A673 (cell line): Measurements from ENCODE around the gene EFCAB3.
"Not testable (repeated sequence)": the region's sequence is repeated elsewhere in the genome, so short reads cannot be mapped to it uniquely, and the experiment has no call there.

ENCODE experiments used
- EZH2 ChIP-seq: fragments of 200-600 bp; sonication (generic); IDR thresholded peaks from 2 replicates; pipeline ENCODE4 v1.6.1; 2017; ENCODE audit warnings: borderline replicate concordance, low read depth, mild to moderate bottlenecking, mixed read lengths, antibody characterized with exemption, low read length; ENCODE audit not compliant: poor library complexity, severe bottlenecking
- TF ChIP-seq, protein P1 (sequence below): fragments of 300-800, 200-600 bp; sonication (generic); conservative IDR thresholded peaks from 2 replicates; pipeline ENCODE4 v1.5.1; 2017; ENCODE audit warnings: low read depth, mild to moderate bottlenecking, antibody characterized with exemption, low read length, moderate library complexity, mixed read lengths

GRCh38 chr17:62426214-62426613 lies 45.9 kb downstream of the EFCAB3 start:
- TF ChIP-seq EZH2: not testable (repeated sequence)
- TF ChIP-seq, protein P1, sequence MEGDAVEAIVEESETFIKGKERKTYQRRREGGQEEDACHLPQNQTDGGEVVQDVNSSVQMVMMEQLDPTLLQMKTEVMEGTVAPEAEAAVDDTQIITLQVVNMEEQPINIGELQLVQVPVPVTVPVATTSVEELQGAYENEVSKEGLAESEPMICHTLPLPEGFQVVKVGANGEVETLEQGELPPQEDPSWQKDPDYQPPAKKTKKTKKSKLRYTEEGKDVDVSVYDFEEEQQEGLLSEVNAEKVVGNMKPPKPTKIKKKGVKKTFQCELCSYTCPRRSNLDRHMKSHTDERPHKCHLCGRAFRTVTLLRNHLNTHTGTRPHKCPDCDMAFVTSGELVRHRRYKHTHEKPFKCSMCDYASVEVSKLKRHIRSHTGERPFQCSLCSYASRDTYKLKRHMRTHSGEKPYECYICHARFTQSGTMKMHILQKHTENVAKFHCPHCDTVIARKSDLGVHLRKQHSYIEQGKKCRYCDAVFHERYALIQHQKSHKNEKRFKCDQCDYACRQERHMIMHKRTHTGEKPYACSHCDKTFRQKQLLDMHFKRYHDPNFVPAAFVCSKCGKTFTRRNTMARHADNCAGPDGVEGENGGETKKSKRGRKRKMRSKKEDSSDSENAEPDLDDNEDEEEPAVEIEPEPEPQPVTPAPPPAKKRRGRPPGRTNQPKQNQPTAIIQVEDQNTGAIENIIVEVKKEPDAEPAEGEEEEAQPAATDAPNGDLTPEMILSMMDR: not testable (repeated sequence)
